WTC11 (cell line): Measurements from ENCODE around the gene THAP2. TPM values are rescaled to one million over a fixed set of nuclear protein-coding genes. Genes with fewer than 3 reads are reported as not detected.

ENCODE experiments used
- ATAC-seq: fragments of 200-7000 bp; cut with Tn5 transposase; 2 replicates; pipeline ENCODE4 v1.10.0; 2021; ENCODE audit warnings: mild to moderate bottlenecking, moderate library complexity
- CTCF ChIA-PET: fragments of 300-600 bp; sonication (Branson Sonifier 250); formaldehyde crosslinking; loops from one replicate; lab custom pipeline; 2021; ENCODE audit warnings: antibody characterized with exemption; lab: Charles Lee
- POLR2A ChIA-PET: fragments of 350-600 bp; sonication (Branson Sonifier 250); formaldehyde crosslinking; loops from one replicate; lab custom pipeline; 2021; ENCODE audit warnings: antibody characterized with exemption; lab: Charles Lee
- DNase-seq: peaks from one replicate; pipeline ENCODE4 v3.0.0; 2021; ENCODE audit warnings: low spot score
- H3K27ac Mint-ChIP-seq: 2 replicates; pipeline ENCODE4 v1.8.0; 2021; ENCODE audit warnings: mixed read lengths
- H3K27me3 Mint-ChIP-seq: 2 replicates; pipeline ENCODE4 v1.8.0; 2021; ENCODE audit warnings: low read depth, mild to moderate bottlenecking, moderate library complexity, mixed read lengths
- H3K36me3 Mint-ChIP-seq: 2 replicates; pipeline ENCODE4 v1.8.0; 2021; ENCODE audit warnings: mixed read lengths
- H3K4me1 Mint-ChIP-seq: 2 replicates; pipeline ENCODE4 v1.8.0; 2022; ENCODE audit warnings: mixed read lengths
- H3K4me3 Mint-ChIP-seq: 2 replicates; pipeline ENCODE4 v1.8.0; 2021; ENCODE audit warnings: mild to moderate bottlenecking, moderate library complexity, mixed read lengths
- H3K9me3 Mint-ChIP-seq: 2 replicates; pipeline ENCODE4 v1.8.0; 2021; ENCODE audit warnings: mixed read lengths
- ATF1 ChIP-seq: sonication (generic); formaldehyde crosslinking; IDR thresholded peaks from 2 replicates; pipeline ENCODE4 v1.8.1; 2023; ENCODE audit warnings: mild to moderate bottlenecking, moderate library complexity, missing genetic modification reagents
- CDX4 ChIP-seq: fragments of 250-450 bp; sonication (Bioruptor Pico); IDR thresholded peaks from 2 replicates; pipeline ENCODE4 v1.9.0; 2021; ENCODE audit warnings: moderate library complexity, mild to moderate bottlenecking, inconsistent platforms, borderline replicate concordance
- E2F1 ChIP-seq: sonication (generic); formaldehyde crosslinking; IDR thresholded peaks from 2 replicates; pipeline ENCODE4 v1.8.0; 2022; ENCODE audit warnings: mild to moderate bottlenecking, missing genetic modification reagents
- FOXP4 ChIP-seq: sonication (generic); formaldehyde crosslinking; IDR thresholded peaks from 2 replicates; pipeline ENCODE4 v1.8.0; 2022; ENCODE audit warnings: mild to moderate bottlenecking, missing genetic modification reagents
- GABPB1 ChIP-seq: sonication (generic); formaldehyde crosslinking; IDR thresholded peaks from 2 replicates; pipeline ENCODE4 v1.8.1; 2023; ENCODE audit warnings: mild to moderate bottlenecking, missing genetic modification reagents
- HMGXB4 ChIP-seq: sonication (generic); formaldehyde crosslinking; IDR thresholded peaks from 2 replicates; pipeline ENCODE4 v1.8.1; 2023; ENCODE audit warnings: mild to moderate bottlenecking, moderate library complexity, missing genetic modification reagents
- KAT7 ChIP-seq: sonication (generic); formaldehyde crosslinking; IDR thresholded peaks from 2 replicates; pipeline ENCODE4 v1.8.1; 2023; ENCODE audit warnings: missing genetic modification reagents, mild to moderate bottlenecking, borderline replicate concordance
- NFATC4 ChIP-seq: fragments of 250-450 bp; sonication (Bioruptor Pico); IDR thresholded peaks from 2 replicates; pipeline ENCODE4 v1.9.0; 2021; ENCODE audit warnings: mild to moderate bottlenecking
- NR1H2 ChIP-seq: sonication (generic); formaldehyde crosslinking; IDR thresholded peaks from 2 replicates; pipeline ENCODE4 v1.9.0; 2021; ENCODE audit warnings: mild to moderate bottlenecking, moderate library complexity, missing genetic modification reagents
- OVOL2 ChIP-seq: fragments of 250-450 bp; sonication (Bioruptor Pico); IDR thresholded peaks from 2 replicates; pipeline ENCODE4 v1.9.0; 2021; ENCODE audit warnings: mild to moderate bottlenecking, borderline replicate concordance
- SMAD3 ChIP-seq: sonication (generic); formaldehyde crosslinking; IDR thresholded peaks from 2 replicates; pipeline ENCODE4 v1.8.0; 2022; ENCODE audit warnings: missing genetic modification reagents, mild to moderate bottlenecking, borderline replicate concordance
- SP1 ChIP-seq: sonication (generic); formaldehyde crosslinking; conservative IDR thresholded peaks from 2 replicates; pipeline ENCODE4 v1.8.1; 2022; ENCODE audit warnings: missing genetic modification reagents
- TEAD4 ChIP-seq: sonication (generic); formaldehyde crosslinking; IDR thresholded peaks from 2 replicates; pipeline ENCODE4 v1.8.0; 2022; ENCODE audit warnings: mild to moderate bottlenecking, missing genetic modification reagents
- TP53 ChIP-seq: sonication (generic); formaldehyde crosslinking; IDR thresholded peaks from 2 replicates; pipeline ENCODE4 v1.8.1; 2023; ENCODE audit warnings: mild to moderate bottlenecking, missing genetic modification reagents
- USF1 ChIP-seq: sonication (generic); formaldehyde crosslinking; IDR thresholded peaks from 2 replicates; pipeline ENCODE4 v1.8.0; 2022; ENCODE audit warnings: mild to moderate bottlenecking, missing genetic modification reagents
- ZNF121 ChIP-seq: sonication (generic); formaldehyde crosslinking; IDR thresholded peaks from 2 replicates; pipeline ENCODE4 v1.8.0; 2023; ENCODE audit warnings: missing genetic modification reagents
- ZNF138 ChIP-seq: sonication (generic); formaldehyde crosslinking; conservative IDR thresholded peaks from 2 replicates; pipeline ENCODE4 v1.8.1; 2022; ENCODE audit warnings: mild to moderate bottlenecking, moderate library complexity, missing genetic modification reagents
- ZNF232 ChIP-seq: sonication (generic); formaldehyde crosslinking; IDR thresholded peaks from 2 replicates; pipeline ENCODE4 v1.8.0; 2022; ENCODE audit warnings: mild to moderate bottlenecking, missing genetic modification reagents
- ZNF423 ChIP-seq: fragments of 250-450 bp; sonication (Bioruptor Pico); IDR thresholded peaks from 2 replicates; pipeline ENCODE4 v2.1.2; 2022; ENCODE audit warnings: mild to moderate bottlenecking, moderate library complexity
- total RNA-seq: library from RNA; stranded (reverse); gene quantifications from 3 replicates; pipeline ENCODE4 v1.2.3, GENCODE V29; 2021
- TF ChIP-seq, protein P1 (sequence below): sonication (generic); formaldehyde crosslinking; IDR thresholded peaks from 2 replicates; pipeline ENCODE4 v1.8.1; 2022; ENCODE audit warnings: low read depth, missing genetic modification reagents, borderline replicate concordance
- TF ChIP-seq, protein P2 (sequence below): sonication (generic); formaldehyde crosslinking; IDR thresholded peaks from 2 replicates; pipeline ENCODE4 v1.8.1; 2022; ENCODE audit warnings: low read depth, mild to moderate bottlenecking, moderate library complexity, missing genetic modification reagents, borderline replicate concordance

Gene THAP2
- total RNA-seq, 1 experiment from 2014 or later = 6.4 TPM

DNA sequence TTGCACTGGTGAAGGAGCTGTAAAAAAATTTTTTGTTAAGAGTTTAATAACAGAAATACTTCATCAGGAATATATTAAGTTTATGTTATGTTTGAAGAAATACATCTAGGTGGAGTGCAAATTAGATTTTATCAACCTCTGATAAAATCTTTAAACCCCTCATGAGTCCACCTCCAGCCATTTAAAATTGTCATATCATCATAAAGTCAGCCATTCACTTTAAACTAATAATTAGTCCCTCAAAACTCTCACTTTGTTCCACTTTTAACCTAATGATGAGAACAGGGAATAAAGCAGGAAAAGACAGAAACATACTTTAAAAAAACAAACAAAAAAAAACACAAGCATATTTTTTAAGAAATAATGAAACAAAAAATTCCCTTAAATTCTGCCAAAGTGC, 25.6 kb upstream of the THAP2 start (continued):
- no peak for TF ChIP-seq OVOL2 (CRISPR knock-in tag)
- TF ChIP-seq, protein P1, sequence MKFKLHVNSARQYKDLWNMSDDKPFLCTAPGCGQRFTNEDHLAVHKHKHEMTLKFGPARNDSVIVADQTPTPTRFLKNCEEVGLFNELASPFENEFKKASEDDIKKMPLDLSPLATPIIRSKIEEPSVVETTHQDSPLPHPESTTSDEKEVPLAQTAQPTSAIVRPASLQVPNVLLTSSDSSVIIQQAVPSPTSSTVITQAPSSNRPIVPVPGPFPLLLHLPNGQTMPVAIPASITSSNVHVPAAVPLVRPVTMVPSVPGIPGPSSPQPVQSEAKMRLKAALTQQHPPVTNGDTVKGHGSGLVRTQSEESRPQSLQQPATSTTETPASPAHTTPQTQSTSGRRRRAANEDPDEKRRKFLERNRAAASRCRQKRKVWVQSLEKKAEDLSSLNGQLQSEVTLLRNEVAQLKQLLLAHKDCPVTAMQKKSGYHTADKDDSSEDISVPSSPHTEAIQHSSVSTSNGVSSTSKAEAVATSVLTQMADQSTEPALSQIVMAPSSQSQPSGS (CRISPR knock-in tag) = no peak
- TF ChIP-seq ZNF121 (CRISPR knock-in tag) = no peak
- TF ChIP-seq, protein P2, sequence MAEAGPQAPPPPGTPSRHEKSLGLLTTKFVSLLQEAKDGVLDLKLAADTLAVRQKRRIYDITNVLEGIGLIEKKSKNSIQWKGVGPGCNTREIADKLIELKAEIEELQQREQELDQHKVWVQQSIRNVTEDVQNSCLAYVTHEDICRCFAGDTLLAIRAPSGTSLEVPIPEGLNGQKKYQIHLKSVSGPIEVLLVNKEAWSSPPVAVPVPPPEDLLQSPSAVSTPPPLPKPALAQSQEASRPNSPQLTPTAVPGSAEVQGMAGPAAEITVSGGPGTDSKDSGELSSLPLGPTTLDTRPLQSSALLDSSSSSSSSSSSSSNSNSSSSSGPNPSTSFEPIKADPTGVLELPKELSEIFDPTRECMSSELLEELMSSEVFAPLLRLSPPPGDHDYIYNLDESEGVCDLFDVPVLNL (CRISPR knock-in tag) = no peak
- TF ChIP-seq GABPB1 (CRISPR knock-in tag) = no peak
- TF ChIP-seq, all 79 proteins: peak for 0

DNA sequence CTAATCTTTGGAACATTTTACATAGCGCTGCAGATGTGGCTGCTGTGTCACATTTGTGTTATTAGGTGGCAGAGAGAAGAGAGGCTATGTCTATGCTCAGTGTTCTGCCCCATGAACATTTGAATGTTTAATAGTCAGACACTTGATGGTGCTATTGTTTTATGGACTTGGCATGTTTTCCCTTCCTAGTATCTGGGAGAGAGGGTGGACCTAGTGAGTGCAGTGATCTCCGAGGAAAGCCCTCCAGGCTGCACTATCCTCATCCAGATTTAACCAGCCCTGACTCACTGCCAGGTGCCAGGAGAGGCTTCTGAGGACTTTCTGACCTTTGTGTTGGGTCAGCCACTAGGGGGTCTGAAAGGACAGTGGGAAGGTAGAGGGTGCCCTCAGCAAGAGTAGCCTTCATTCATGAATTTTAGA, 24.8 kb upstream of the THAP2 start:
- H3K27me3 Mint-ChIP-seq = no peaks in the 10 kb centered on the region
- peak; percentile 60 for ATAC-seq
- H3K4me1 Mint-ChIP-seq = no peaks in the 10 kb centered on the region
- no peak for DNase-seq
- POLR2A ChIA-PET = interaction anchor here (0.6 kb wide), 1 partner anchor 24 kb away, joined by 5 read pairs; no protein-coding TSS in a partner anchor
- CTCF ChIA-PET = interaction anchor here (1.0 kb wide), 1 partner anchor 108 kb away, joined by 8 read pairs; no protein-coding TSS in a partner anchor
- no peaks in the 10 kb centered on the region for H3K9me3 Mint-ChIP-seq
- no peak overlapping the region for H3K27ac Mint-ChIP-seq
- H3K4me3 Mint-ChIP-seq = no peak overlapping the region
- peaks cover 50% of the 10 kb centered on the region for H3K36me3 Mint-ChIP-seq
- TF ChIP-seq SP1 (no peak), ZNF423 (CRISPR knock-in tag) (no peak), TEAD4 (CRISPR knock-in tag) (no peak), KAT7 (no peak), USF1 (no peak), ZNF232 (CRISPR knock-in tag) (no peak), HMGXB4 (CRISPR knock-in tag) (no peak), CDX4 (CRISPR knock-in tag) (no peak), SMAD3 (CRISPR knock-in tag) (no peak), E2F1 (CRISPR knock-in tag) (no peak), NFATC4 (no peak), FOXP4 (CRISPR knock-in tag) (no peak), ZNF138 (CRISPR knock-in tag) (no peak), ATF1 (CRISPR knock-in tag) (no peak), NR1H2 (CRISPR knock-in tag) (no peak), TP53 (CRISPR knock-in tag) (no peak)
- TF ChIP-seq, protein P1 (CRISPR knock-in tag) = no peak
